ENCODE results near the gene ARID2. TPM values are rescaled to one million over a fixed set of nuclear protein-coding genes. Genes with fewer than 3 reads are reported as not detected.

ARID2 gene
- total RNA-seq, 1 experiment from 2014 or later, result 64.9 TPM

- H3K27ac ChIP-seq, result no peak overlapping the region
- no peaks in the 10 kb centered on the region for H3K27me3 ChIP-seq
- no peak overlapping the region for H3K4me3 ChIP-seq
- H3K9me3 ChIP-seq (replicated peaks), result no peaks in the 10 kb centered on the region
- no peaks in the 10 kb centered on the region for H3K4me1 ChIP-seq
- H3K36me3 ChIP-seq, result peaks cover 46% of the 10 kb centered on the region
- peak in 1 of 2 experiments; percentile 41 for DNase-seq
Observed at GRCh38 chr12:45934956-45935355, 205.4 kb downstream of the ARID2 start.

- no peak overlapping the region for H3K4me3 ChIP-seq
- H3K27ac ChIP-seq, result no peak overlapping the region
- peaks cover 49% of the 10 kb centered on the region for H3K36me3 ChIP-seq
- H3K27me3 ChIP-seq, result no peaks in the 10 kb centered on the region
- no peaks in the 10 kb centered on the region for H3K4me1 ChIP-seq
- DNase-seq, result no peak
- no peaks in the 10 kb centered on the region for H3K9me3 ChIP-seq (replicated peaks)
Observed at GRCh38 chr12:45938566-45938965, 209.1 kb downstream of the ARID2 start.

- no peaks in the 10 kb centered on the region for H3K9me3 ChIP-seq (replicated peaks)
- H3K36me3 ChIP-seq, result peaks cover 56% of the 10 kb centered on the region
- no peak overlapping the region for H3K27ac ChIP-seq
- H3K27me3 ChIP-seq, result no peaks in the 10 kb centered on the region
- no peak for DNase-seq
- H3K4me1 ChIP-seq, result no peaks in the 10 kb centered on the region
- no peak overlapping the region for H3K4me3 ChIP-seq
Observed at GRCh38 chr12:45939759-45940158, 210.3 kb downstream of the ARID2 start.

GRCh38 chr12:45944771-45945170, 215.3 kb downstream of the ARID2 start:
- H3K36me3 ChIP-seq, result peaks cover 77% of the 10 kb centered on the region
- H3K27ac ChIP-seq, result no peak overlapping the region
- H3K4me1 ChIP-seq, result no peaks in the 10 kb centered on the region
- no peak overlapping the region for H3K4me3 ChIP-seq
- H3K9me3 ChIP-seq (replicated peaks), result no peaks in the 10 kb centered on the region
- H3K27me3 ChIP-seq, result no peaks in the 10 kb centered on the region
- no peak for DNase-seq

GRCh38 chr12:45946435-45946834, 216.9 kb downstream of the ARID2 start:
- peaks cover 65% of the 10 kb centered on the region for H3K36me3 ChIP-seq
- no peak overlapping the region for H3K27ac ChIP-seq
- DNase-seq, result no peak
- H3K4me3 ChIP-seq, result no peak overlapping the region
- no peaks in the 10 kb centered on the region for H3K9me3 ChIP-seq (replicated peaks)
- H3K27me3 ChIP-seq, result no peaks in the 10 kb centered on the region
- no peaks in the 10 kb centered on the region for H3K4me1 ChIP-seq

- Histone ChIP-seq H3K9me3 (replicated peaks) (no peaks in the 10 kb centered on the region), H3K27ac (no peak overlapping the region), H3K4me3 (no peak overlapping the region), H3K27me3 (no peaks in the 10 kb centered on the region), H3K36me3 (peaks cover 53% of the 10 kb centered on the region), H3K4me1 (no peaks in the 10 kb centered on the region)
- DNase-seq, result no peak
Observed at GRCh38 chr12:45948546-45948945, 219.0 kb downstream of the ARID2 start.

Measured in SJCRH30 (cell line).